ENCODE measurements around the gene FFAR2.

DNA sequence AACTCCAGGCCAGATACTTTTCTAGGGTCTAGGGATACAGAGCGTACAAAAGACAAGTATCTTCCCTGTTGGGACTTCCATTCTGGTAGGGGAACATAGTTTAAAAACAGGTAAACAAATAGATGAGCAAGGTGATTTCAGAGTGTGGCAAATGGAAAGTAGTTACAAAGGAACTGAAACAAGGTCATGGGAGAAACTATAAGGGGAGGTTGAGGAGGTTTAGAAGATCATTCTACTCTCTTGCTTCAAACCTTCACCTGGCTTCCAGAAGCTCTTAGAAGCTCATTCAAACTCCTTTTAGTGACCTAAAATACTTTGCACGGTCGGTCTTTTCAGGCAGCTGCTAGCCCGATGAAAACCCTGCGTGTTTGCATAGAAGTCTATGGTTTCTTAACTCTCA, 9.1 kb downstream of the FFAR2 start:
- TF ChIP-seq, protein P1, sequence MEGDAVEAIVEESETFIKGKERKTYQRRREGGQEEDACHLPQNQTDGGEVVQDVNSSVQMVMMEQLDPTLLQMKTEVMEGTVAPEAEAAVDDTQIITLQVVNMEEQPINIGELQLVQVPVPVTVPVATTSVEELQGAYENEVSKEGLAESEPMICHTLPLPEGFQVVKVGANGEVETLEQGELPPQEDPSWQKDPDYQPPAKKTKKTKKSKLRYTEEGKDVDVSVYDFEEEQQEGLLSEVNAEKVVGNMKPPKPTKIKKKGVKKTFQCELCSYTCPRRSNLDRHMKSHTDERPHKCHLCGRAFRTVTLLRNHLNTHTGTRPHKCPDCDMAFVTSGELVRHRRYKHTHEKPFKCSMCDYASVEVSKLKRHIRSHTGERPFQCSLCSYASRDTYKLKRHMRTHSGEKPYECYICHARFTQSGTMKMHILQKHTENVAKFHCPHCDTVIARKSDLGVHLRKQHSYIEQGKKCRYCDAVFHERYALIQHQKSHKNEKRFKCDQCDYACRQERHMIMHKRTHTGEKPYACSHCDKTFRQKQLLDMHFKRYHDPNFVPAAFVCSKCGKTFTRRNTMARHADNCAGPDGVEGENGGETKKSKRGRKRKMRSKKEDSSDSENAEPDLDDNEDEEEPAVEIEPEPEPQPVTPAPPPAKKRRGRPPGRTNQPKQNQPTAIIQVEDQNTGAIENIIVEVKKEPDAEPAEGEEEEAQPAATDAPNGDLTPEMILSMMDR (IDR thresholded peaks at IDR 0.05) = no peak
- no peak for TF ChIP-seq POLR2A (IDR thresholded peaks at IDR 0.05)

Measured in breast epithelium (tissue), 3 donors.